Keratinocyte (primary cell): ENCODE data around the gene ANKRD17. TPM values are rescaled to one million over a fixed set of nuclear protein-coding genes. Genes with fewer than 3 reads are reported as not detected.
"Not testable (repeated sequence)": the region's sequence is repeated elsewhere in the genome, so short reads cannot be mapped to it uniquely, and the experiment has no call there.

Experiments
- DNase-seq: peaks from one replicate; pipeline ENCODE4 v3.0.0-alpha.2; 2011; ENCODE audit warnings: low read depth, missing footprints, low spot score
- FAIRE-seq: peaks from 2 replicates; lab custom pipeline; 2011; peaks lifted over from hg19 to GRCh38; lab: Jason Lieb, UNC
- H2AFZ ChIP-seq: 2 replicates; pipeline ENCODE4 v1.6.0; 2012; ENCODE audit warnings: low read length, control low read depth, inconsistent platforms; ENCODE audit not compliant: control insufficient read depth
- H3K27ac ChIP-seq: 2 replicates; pipeline ENCODE4 v1.5.1; 2011; ENCODE audit warnings: low read length; ENCODE audit not compliant: control insufficient read depth, insufficient read depth
- H3K27me3 ChIP-seq: 3 replicates; pipeline ENCODE4 v1.6.0; 2011; ENCODE audit warnings: low read length; ENCODE audit not compliant: control insufficient read depth, insufficient read depth; ENCODE audit errors: extremely low read depth
- H3K36me3 ChIP-seq, 2 experiments: 2 replicates in 1 of 2; 3 replicates in 1 of 2; pipeline ENCODE4 v1.5.1; 2011; ENCODE audit warnings: low read length in 2 of 2, mild to moderate bottlenecking in 1 of 2; ENCODE audit not compliant: control insufficient read depth in 2 of 2, insufficient read depth in 2 of 2; ENCODE audit errors: extremely low read depth in 1 of 2
- H3K4me1 ChIP-seq: 3 replicates; pipeline ENCODE4 v1.5.1; 2011; ENCODE audit warnings: low read length; ENCODE audit not compliant: control insufficient read depth, insufficient read depth; ENCODE audit errors: extremely low read depth
- H3K4me2 ChIP-seq: 3 replicates; pipeline ENCODE4 v1.6.0; 2011; ENCODE audit warnings: low read depth, low read length; ENCODE audit not compliant: control insufficient read depth, insufficient read depth; ENCODE audit errors: extremely low read depth
- H3K4me3 ChIP-seq, 3 experiments: fragments of 200-600 bp in 1 of 3; sonication (generic) in 1 of 3; 2 replicates in 2 of 3; 3 replicates in 1 of 3; pipeline ENCODE4 v1.5.1; 2011 to 2016; ENCODE audit warnings: low read length in 3 of 3, mild to moderate bottlenecking in 3 of 3, control low read depth in 2 of 3, inconsistent platforms in 1 of 3, low read depth in 1 of 3, mixed read lengths in 1 of 3, mixed run types in 1 of 3, moderate library complexity in 1 of 3; ENCODE audit not compliant: control insufficient read depth in 2 of 3, insufficient read depth in 2 of 3; ENCODE audit errors: extremely low read depth in 1 of 3
- H3K79me2 ChIP-seq: 2 replicates; pipeline ENCODE4 v1.6.0; 2012; ENCODE audit warnings: low read length; ENCODE audit not compliant: control insufficient read depth, insufficient read depth
- H3K9ac ChIP-seq: 3 replicates; pipeline ENCODE4 v1.6.0; 2011; ENCODE audit warnings: low read length; ENCODE audit not compliant: control insufficient read depth, insufficient read depth; ENCODE audit errors: extremely low read depth
- H3K9me1 ChIP-seq: 3 replicates; pipeline ENCODE4 v1.6.0; 2011; ENCODE audit warnings: low read length; ENCODE audit not compliant: control insufficient read depth, insufficient read depth; ENCODE audit errors: extremely low read depth
- H3K9me3 ChIP-seq: 2 replicates; pipeline ENCODE4 v1.5.1; 2012; ENCODE audit warnings: low read depth, low read length; ENCODE audit not compliant: control insufficient read depth
- H4K20me1 ChIP-seq: 3 replicates; pipeline ENCODE4 v1.6.0; 2011; ENCODE audit warnings: low read length; ENCODE audit not compliant: control insufficient read depth, insufficient read depth; ENCODE audit errors: extremely low read depth
- EZH2 ChIP-seq: IDR thresholded peaks from one replicate; pipeline ENCODE4 v1.6.1; 2012; ENCODE audit warnings: inconsistent platforms, mild to moderate bottlenecking, low read length, moderate library complexity
- dilution Hi-C: fragments of 300-500 bp; cut with MboI; formaldehyde crosslinking; loops from one replicate; pipeline ENCODE4 v1.7.0; 2020; ENCODE audit warnings: low sequenced_read_pairs; ENCODE audit not compliant: extremely low pct_ligation_motif_present
- polyA plus RNA-seq, 5 experiments: library from polyadenylated mRNA; depleted of rRNA in 3 of 5; stranded (reverse) in 3 of 5; stranded (forward) in 1 of 5; unstranded in 1 of 5; fragments of >200 nt; gene quantifications; 1 replicate in 1 of 5; 2 replicates in 3 of 5; 3 replicates in 1 of 5; pipeline versions ENCODE4 v1.2.1 to v1.2.3, GENCODE V29; 2011 to 2012; ENCODE audit warnings: missing spikeins in 2 of 5, low read depth in 1 of 5, low replicate concordance in 1 of 5
- TF ChIP-seq, protein P1 (sequence below), 3 experiments: IDR thresholded peaks in 1 of 3; conservative IDR thresholded peaks in 1 of 3; optimal IDR thresholded peaks in 1 of 3; 2 replicates in 2 of 3; 3 replicates in 1 of 3; pipeline versions ENCODE3 to v1.5.1; 2011; ENCODE audit warnings: low read length in 3 of 3, mild to moderate bottlenecking in 3 of 3, moderate library complexity in 2 of 3, control low read depth in 1 of 3, inconsistent platforms in 1 of 3; ENCODE audit not compliant: insufficient read depth in 2 of 3; ENCODE audit errors: extremely low read depth in 1 of 3

ANKRD17 gene
- polyA plus RNA-seq, 1 donor (not counting 4 experiments of a cell fraction or from before 2014, with no cell fraction given): 51.5 TPM

DNA sequence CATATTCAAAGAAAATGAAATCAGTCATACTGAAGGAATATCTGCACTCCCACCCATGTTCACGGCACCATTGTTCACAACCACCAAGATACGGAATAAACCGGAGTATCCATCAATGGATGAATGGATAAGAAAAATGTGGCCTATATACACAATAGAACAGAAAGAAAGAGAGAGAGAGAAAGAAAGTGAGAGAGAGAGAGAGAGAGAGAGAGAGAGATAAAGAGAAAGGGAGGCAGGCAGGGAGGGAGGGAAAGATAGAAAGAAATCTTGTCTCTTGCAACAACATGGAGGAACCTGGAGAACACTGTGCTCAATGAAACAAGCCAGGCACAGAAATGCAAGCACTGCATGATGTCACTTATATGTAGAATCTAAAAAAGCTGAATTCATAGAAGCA is 52.4 kb downstream of the ANKRD17 start:
- Histone ChIP-seq H3K27ac (no peak overlapping the region), H3K4me3 (no peak overlapping the region), H3K79me2 (peaks cover 96% of the 10 kb centered on the region), H3K27me3 (no peaks in the 10 kb centered on the region), H3K9me1 (no peaks in the 10 kb centered on the region), H3K9me3 (no peaks in the 10 kb centered on the region), H2AFZ (no peak overlapping the region), H3K4me1 (peaks cover 9% of the 10 kb centered on the region), H3K9ac (no peak overlapping the region), H4K20me1 (peaks cover 8% of the 10 kb centered on the region), H3K4me2 (no peak overlapping the region), H3K36me3 (peaks cover 0 to 2% of the 10 kb centered on the region in 2 experiments)
- no peak for DNase-seq
- TF ChIP-seq, protein P1, sequence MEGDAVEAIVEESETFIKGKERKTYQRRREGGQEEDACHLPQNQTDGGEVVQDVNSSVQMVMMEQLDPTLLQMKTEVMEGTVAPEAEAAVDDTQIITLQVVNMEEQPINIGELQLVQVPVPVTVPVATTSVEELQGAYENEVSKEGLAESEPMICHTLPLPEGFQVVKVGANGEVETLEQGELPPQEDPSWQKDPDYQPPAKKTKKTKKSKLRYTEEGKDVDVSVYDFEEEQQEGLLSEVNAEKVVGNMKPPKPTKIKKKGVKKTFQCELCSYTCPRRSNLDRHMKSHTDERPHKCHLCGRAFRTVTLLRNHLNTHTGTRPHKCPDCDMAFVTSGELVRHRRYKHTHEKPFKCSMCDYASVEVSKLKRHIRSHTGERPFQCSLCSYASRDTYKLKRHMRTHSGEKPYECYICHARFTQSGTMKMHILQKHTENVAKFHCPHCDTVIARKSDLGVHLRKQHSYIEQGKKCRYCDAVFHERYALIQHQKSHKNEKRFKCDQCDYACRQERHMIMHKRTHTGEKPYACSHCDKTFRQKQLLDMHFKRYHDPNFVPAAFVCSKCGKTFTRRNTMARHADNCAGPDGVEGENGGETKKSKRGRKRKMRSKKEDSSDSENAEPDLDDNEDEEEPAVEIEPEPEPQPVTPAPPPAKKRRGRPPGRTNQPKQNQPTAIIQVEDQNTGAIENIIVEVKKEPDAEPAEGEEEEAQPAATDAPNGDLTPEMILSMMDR (optimal IDR thresholded peaks at IDR 0.05 in 1 of 3, IDR thresholded peaks at IDR 0.05 in 1 of 3, conservative IDR thresholded peaks at IDR 0.05 in 1 of 3; ENCODE audit: extremely low read depth in 1 of 3, insufficient read depth in 2 of 3, low read length in 3 of 3): no peak
- no peak for TF ChIP-seq EZH2
- no peak for FAIRE-seq
- dilution Hi-C loops: no loop called here

DNA sequence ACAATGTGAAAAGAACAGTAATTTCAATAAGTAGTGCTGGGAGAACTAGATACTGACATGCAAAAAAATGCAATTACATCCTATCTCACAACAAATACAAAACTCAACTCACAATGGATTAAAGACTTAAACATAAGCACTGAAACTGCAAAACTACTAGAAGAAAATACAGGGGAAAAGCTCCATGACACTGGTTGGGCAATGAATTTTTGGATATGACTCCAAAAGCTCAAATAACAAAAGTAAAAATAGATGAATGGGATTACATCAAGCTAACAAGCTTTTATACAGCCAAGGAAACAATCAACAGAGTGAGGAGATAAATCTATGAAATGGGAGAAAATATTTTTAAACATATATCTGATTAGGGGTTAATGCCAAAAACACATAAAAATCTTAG is 53.1 kb downstream of the ANKRD17 start:
- no peaks in the 10 kb centered on the region for H3K27me3 ChIP-seq
- no peak overlapping the region for H2AFZ ChIP-seq
- TF ChIP-seq, protein P1 (optimal IDR thresholded peaks at IDR 0.05 in 1 of 3, IDR thresholded peaks at IDR 0.05 in 1 of 3, conservative IDR thresholded peaks at IDR 0.05 in 1 of 3; ENCODE audit: extremely low read depth in 1 of 3, insufficient read depth in 2 of 3, low read length in 3 of 3): no peak
- TF ChIP-seq EZH2: no peak
- H3K27ac ChIP-seq: no peak overlapping the region
- no peak overlapping the region for H3K4me2 ChIP-seq
- no peaks in the 10 kb centered on the region for H3K9me1 ChIP-seq
- H3K79me2 ChIP-seq: peaks cover 95% of the 10 kb centered on the region
- H3K9me3 ChIP-seq: no peaks in the 10 kb centered on the region
- no peak overlapping the region for H3K4me3 ChIP-seq
- H3K9ac ChIP-seq: no peak overlapping the region
- dilution Hi-C loops: no loop called here
- FAIRE-seq: peak; percentile 41
- DNase-seq: no peak
- no peaks in the 10 kb centered on the region for H3K36me3 ChIP-seq
- peaks cover 6% of the 10 kb centered on the region for H4K20me1 ChIP-seq
- peaks cover 9% of the 10 kb centered on the region for H3K4me1 ChIP-seq

DNA sequence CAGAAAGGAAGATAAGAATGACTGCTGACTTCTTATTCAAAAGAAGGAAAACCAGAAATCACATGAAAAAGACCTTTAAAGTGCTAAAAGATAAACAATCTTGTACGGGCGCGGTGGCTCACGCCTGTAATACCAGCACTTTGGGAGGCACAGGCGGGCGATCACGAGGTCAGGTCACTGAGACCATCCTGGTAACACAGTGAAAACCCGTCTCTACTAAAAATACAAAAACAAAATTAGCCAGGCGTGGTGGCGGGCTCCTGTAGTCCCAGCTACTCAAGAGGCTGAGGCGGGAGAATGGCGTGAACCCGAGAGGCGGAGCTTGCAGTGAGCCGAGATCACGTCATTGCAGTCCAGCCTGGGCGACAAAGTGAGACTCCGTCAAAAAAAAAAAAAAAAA is 54.6 kb downstream of the ANKRD17 start:
- peaks cover 93% of the 10 kb centered on the region for H3K79me2 ChIP-seq
- H3K9me3 ChIP-seq, H3K9me1 ChIP-seq, dilution Hi-C loops, DNase-seq, H3K4me3 ChIP-seq, FAIRE-seq, H3K36me3 ChIP-seq, H3K4me2 ChIP-seq, H3K9ac ChIP-seq, H3K4me1 ChIP-seq, H3K27me3 ChIP-seq, H2AFZ ChIP-seq, H4K20me1 ChIP-seq, H3K27ac ChIP-seq: not testable (repeated sequence)
